Osteocyte (in vitro differentiated cells): Measurements from ENCODE around the gene C18orf54. TPM values are rescaled to one million over a fixed set of nuclear protein-coding genes. Genes with fewer than 3 reads are reported as not detected.
A peak's percentile ranks its signal among the peaks of the same experiment; 100 is the strongest.

Experiments used
- DNase-seq: peaks from one replicate; pipeline ENCODE4 v3.0.0; 2021; ENCODE audit warnings: mixed read lengths; ENCODE audit not compliant: unreplicated experiment; ENCODE audit errors: extremely low spot score
- H3K27ac Mint-ChIP-seq: one replicate; pipeline ENCODE4 v1.8.0; 2021; ENCODE audit warnings: mild to moderate bottlenecking, mixed read lengths; ENCODE audit not compliant: unreplicated experiment
- H3K27me3 Mint-ChIP-seq: one replicate; pipeline ENCODE4 v1.8.0; 2021; ENCODE audit warnings: mixed read lengths; ENCODE audit not compliant: unreplicated experiment
- H3K36me3 Mint-ChIP-seq: one replicate; pipeline ENCODE4 v1.8.0; 2021; ENCODE audit warnings: mixed read lengths; ENCODE audit not compliant: unreplicated experiment
- H3K4me1 Mint-ChIP-seq: one replicate; pipeline ENCODE4 v1.8.0; 2021; ENCODE audit warnings: mixed read lengths; ENCODE audit not compliant: unreplicated experiment
- H3K4me3 Mint-ChIP-seq: one replicate; pipeline ENCODE4 v1.8.0; 2021; ENCODE audit warnings: mild to moderate bottlenecking, moderate library complexity, mixed read lengths; ENCODE audit not compliant: unreplicated experiment
- H3K9me3 Mint-ChIP-seq: one replicate; pipeline ENCODE4 v1.8.0; 2021; ENCODE audit warnings: mixed read lengths; ENCODE audit not compliant: unreplicated experiment
- total RNA-seq: library from RNA; stranded (reverse); gene quantifications from 2 replicates; pipeline ENCODE4 v1.2.1, GENCODE V29; 2021
- TF ChIP-seq, protein P1 (sequence below): fragments of 200-600 bp; sonication (generic); IDR thresholded peaks from 2 replicates; pipeline ENCODE4 v1.5.0; 2021; ENCODE audit warnings: antibody characterized with exemption, mild to moderate bottlenecking, moderate library complexity

The C18orf54 gene
- total RNA-seq, 1 donor from 2014 or later, result 6.4 TPM

DNA sequence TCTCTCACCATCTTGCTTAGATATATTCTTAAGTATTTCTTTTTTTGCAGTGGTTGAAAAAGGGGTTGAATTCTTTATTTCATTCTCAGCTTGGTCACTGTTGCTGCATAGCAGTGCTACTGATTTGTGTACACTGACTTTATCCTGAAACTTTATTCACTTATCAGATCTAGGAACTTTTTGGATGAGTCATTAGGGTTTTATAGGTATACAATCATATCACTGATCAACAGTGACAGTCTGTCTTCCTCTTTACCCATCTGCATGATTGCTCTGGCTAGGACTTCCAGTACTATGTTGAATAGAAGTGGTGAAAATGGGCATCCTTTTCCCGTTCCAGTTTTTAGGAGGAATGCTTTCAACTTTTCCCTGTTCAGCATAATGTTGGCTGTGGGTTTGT, 6.5 kb upstream of the C18orf54 start:
- H3K36me3 Mint-ChIP-seq, result no peaks in the 10 kb centered on the region
- TF ChIP-seq, protein P1, sequence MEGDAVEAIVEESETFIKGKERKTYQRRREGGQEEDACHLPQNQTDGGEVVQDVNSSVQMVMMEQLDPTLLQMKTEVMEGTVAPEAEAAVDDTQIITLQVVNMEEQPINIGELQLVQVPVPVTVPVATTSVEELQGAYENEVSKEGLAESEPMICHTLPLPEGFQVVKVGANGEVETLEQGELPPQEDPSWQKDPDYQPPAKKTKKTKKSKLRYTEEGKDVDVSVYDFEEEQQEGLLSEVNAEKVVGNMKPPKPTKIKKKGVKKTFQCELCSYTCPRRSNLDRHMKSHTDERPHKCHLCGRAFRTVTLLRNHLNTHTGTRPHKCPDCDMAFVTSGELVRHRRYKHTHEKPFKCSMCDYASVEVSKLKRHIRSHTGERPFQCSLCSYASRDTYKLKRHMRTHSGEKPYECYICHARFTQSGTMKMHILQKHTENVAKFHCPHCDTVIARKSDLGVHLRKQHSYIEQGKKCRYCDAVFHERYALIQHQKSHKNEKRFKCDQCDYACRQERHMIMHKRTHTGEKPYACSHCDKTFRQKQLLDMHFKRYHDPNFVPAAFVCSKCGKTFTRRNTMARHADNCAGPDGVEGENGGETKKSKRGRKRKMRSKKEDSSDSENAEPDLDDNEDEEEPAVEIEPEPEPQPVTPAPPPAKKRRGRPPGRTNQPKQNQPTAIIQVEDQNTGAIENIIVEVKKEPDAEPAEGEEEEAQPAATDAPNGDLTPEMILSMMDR, result no peak
- H3K27me3 Mint-ChIP-seq, result peaks cover 33% of the 10 kb centered on the region
- H3K4me1 Mint-ChIP-seq, result no peaks in the 10 kb centered on the region
- no peak for DNase-seq
- no peak overlapping the region for H3K27ac Mint-ChIP-seq
- no peak overlapping the region for H3K4me3 Mint-ChIP-seq
- peaks cover 26% of the 10 kb centered on the region for H3K9me3 Mint-ChIP-seq

DNA sequence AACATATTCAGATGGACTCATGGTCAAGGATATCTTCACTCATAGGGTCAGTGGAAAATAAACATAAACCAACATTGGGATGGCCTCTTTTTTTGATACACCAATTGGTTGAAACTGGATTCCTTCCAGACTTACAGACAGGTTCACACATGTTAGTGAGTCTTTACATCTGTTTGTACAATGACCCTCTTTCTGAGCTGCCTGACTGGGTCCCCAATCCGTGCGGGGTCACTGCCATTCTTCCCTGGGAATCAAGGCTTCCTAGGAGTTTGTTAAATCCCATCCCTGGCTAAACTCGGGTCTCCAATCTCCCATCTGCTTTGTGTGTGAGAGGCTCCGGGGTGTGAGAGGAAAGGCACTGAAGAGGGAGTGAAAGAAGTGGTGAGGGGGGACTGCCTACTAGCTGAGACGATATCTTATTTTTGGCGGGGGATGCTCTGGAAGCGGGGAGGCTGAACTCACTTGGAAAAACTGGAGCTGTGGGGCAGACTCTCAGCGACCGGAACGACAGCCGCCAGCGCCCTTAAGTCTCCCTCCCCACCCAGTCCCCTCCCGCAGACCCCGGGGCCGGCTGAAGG, 535 bp upstream of the C18orf54 start:
- H3K9me3 Mint-ChIP-seq, result peaks cover 2% of the 10 kb centered on the region
- H3K36me3 Mint-ChIP-seq, result no peaks in the 10 kb centered on the region

DNA sequence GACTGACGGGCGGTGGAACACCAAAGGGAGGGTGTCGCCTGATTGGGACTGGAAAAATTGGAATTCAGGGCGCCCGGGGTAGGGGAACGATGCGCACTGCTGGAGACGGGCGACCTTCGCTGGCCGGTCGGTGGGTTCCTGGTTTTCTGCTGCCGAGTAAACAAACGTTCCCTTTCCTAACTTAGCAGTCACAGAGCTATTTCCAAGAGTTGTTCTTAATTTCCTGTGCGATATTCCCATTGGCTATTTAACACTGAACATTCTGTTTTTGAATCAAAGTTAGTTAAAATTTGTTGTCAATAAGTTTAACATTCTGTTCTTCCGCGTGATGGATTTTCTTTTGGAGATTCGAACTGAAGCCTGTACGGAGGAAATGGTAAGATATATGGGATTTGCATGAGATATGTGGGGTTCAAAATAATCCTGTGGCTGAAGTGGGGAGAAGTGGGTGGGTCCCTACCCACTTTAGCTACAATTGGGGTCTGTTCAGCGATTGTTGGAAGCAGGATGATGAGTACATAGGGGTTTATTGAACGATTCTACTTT, 862 bp downstream of the C18orf54 start:
- Mint-ChIP-seq H3K36me3 (peaks cover 4% of the 10 kb centered on the region), H3K27ac (peak overlapping the region; percentile 98), H3K27me3 (no peaks in the 10 kb centered on the region), H3K4me3 (peak overlapping the region; percentile 100), H3K4me1 (peaks cover 19% of the 10 kb centered on the region), H3K9me3 (no peaks in the 10 kb centered on the region)
- TF ChIP-seq, protein P1, result no peak
- DNase-seq, result no peak

More for the DNA sequence above, 535 bp upstream of the C18orf54 start:
- peak overlapping the region; percentile 98 for H3K27ac Mint-ChIP-seq
- H3K4me3 Mint-ChIP-seq, result peak overlapping the region; percentile 100
- no peak for DNase-seq
- H3K27me3 Mint-ChIP-seq, result no peaks in the 10 kb centered on the region
- TF ChIP-seq, protein P1, result no peak
- H3K4me1 Mint-ChIP-seq, result peaks cover 17% of the 10 kb centered on the region

DNA sequence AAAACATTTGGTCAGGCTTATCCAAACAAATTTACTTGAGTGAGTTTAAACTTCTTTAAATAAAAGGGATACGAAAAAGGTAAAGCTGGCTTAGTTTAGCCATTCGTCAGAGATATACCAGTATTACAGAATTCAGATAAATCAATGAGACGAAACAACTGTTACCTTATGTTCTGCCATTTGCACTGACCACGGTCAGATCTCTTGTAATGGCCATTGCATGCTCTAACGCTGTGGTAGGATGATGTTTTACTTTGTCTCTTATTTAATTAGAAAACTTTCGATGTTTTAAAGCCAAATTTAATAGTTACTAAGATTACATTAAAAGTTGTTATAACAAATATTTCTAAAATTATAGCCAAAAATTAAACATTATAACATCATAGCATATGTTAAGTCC, 1.5 kb downstream of the C18orf54 start:
- peaks cover 22% of the 10 kb centered on the region for H3K4me1 Mint-ChIP-seq
- no peaks in the 10 kb centered on the region for H3K9me3 Mint-ChIP-seq
- peak overlapping the region; percentile 100 for H3K4me3 Mint-ChIP-seq
- TF ChIP-seq, protein P1, result no peak
- peak overlapping the region; percentile 98 for H3K27ac Mint-ChIP-seq
- H3K36me3 Mint-ChIP-seq, result peaks cover 4% of the 10 kb centered on the region
- no peaks in the 10 kb centered on the region for H3K27me3 Mint-ChIP-seq
- DNase-seq, result no peak

DNA sequence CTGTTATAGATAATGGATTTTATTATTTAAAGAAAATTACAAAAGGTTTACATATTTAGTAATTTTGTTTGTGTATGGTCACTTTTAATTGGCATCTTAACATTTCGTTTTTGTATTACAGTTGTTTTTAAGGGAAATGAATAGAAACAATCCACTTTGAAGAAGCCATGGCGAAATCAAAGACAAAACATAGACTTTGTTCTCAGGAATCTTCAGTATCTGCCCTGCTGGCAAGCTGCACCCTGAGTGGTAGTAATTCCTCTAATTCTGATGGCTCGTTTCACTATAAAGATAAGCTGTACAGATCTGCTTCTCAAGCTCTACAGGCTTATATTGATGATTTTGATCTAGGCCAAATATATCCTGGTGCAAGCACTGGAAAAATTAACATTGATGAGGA, 2.7 kb downstream of the C18orf54 start:
- TF ChIP-seq, protein P1, result no peak
- no peak for DNase-seq
- Mint-ChIP-seq H3K27ac (no peak overlapping the region), H3K27me3 (no peaks in the 10 kb centered on the region), H3K4me3 (no peak overlapping the region), H3K9me3 (no peaks in the 10 kb centered on the region), H3K4me1 (peaks cover 22% of the 10 kb centered on the region), H3K36me3 (peaks cover 4% of the 10 kb centered on the region)
